ENCODE measurements around the gene C5orf46.

The C5orf46 gene

GRCh38 chr5:147857302-147858129 lies 48.8 kb downstream of the C5orf46 start:
- DNase-seq = peak; percentile 18

DNA sequence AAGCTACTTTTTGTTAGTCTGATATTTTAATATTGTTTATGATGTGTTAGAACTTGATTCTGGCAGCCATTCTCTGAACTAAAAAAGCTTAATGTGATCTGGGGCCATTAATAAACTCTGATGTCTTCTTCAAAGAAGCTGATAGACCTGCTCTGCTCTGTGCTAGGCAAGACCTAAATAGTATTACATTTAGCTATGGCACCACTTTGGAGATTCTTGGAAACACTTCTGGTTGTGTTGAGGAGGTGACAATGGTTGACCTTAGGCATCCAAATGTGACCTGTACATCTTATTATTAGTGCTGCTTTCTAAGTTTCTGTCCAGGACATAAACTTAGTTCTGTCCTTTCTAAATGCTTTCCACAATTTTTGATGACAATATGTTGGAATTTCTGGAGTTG lies 49.5 kb downstream of the C5orf46 start:
- DNase-seq = no peak

DNA sequence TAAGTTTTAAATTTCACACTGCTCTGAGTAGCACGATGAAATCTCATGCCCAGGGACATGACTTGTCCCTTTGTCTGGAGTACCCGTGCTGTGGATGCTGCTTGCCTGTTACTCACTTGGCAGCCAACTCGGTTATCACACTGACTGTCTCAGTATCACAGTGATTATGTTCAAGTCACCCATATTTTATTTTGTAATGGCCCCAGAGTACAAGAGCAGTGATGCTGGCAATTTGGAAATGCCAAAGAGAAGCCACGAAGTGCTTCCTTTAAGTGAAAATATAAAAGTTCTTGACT lies 50.6 kb downstream of the C5orf46 start:
- no peak for DNase-seq

GRCh38 chr5:147854894-147855773 lies 51.2 kb downstream of the C5orf46 start:
- DNase-seq = no peak

- no peak for DNase-seq
Observed at GRCh38 chr5:147854331-147854730, 52.0 kb downstream of the C5orf46 start.

DNA sequence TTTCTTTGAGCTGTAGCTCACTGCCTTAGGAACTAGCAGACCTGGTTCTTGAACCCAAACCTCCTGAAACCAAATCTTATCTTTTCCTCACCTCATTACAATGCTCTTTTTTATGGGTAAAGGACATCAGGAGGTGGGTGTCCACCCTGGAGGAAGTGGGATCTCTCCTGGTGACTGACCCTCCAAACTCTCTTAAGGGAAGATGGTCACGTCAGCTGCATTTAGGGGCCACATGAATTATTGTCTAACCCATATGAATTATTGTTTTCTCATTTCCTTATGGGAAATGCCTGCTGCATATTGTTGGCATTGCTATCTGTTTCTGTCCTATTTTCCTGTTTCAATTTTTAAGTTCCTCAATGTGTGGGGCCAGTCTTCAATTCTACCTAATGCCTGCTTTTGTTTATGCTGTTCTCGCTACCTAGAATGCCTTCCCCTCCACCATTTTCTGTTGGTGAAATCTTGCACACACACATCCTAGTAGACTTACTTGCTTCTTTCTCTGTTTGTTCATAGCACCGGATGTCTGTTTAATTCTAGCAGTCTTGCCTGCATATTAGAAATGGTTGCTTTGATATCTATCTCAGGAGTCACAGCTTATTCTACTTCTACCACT lies 52.9 kb downstream of the C5orf46 start:
- DNase-seq = no peak

DNA sequence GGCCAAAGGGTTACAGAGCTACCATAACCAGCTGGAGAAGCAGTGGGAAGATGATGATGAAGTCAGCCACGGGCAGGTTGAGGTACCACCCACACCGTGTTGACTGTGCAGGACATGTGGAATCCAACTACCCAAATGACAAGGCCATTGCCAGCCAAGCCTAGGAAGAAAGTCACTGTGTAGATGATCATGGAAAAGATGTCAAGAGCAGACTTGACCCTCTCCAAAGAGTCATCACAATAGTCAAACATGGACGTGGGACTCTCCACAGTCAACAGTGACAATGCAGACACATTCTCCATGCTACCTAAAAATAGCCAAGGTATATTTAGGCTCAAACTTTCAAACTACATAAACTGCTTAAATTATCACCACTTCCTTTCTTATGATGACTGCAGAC lies 54.0 kb downstream of the C5orf46 start:
- DNase-seq = no peak

DNA sequence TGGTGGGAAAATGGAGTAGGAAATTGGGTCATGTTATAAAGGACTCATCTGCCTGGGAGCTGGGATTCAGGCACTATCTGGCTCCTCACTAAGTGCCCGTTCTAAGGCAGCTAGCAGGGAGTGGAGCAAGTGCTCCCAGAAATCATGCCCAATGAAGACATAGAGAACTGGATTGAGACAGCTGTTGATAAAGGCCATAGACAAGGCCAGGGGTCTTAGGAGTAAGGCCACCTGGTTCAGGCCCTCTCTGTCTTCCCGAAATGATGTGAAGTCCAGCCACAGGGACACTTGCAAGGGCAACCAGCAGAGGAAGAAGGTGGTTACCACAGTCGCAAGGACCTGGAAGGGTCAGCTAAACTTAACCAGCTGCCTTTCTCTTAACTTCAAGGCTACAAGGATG lies 54.8 kb downstream of the C5orf46 start:
- no peak for DNase-seq

DNA sequence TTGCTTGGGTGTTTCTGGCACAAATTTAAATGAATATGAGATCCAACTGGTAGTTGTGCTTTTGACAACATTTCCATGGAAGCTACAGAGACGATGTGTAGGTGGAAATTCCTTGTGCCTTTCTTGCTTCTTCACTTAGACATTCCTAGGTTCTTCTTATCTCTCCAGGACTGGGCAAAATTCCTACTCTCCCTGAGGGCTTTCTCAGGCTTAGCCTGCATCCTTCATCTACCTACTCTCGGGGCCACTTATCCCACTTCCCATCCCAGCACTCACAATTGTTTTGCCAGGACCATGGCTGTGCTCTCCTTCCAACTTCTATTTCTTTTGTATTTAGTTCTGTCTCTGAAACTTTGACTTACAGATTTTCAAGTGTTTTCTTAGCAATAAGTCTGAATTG lies 57.1 kb downstream of the C5orf46 start:
- DNase-seq = no peak

DNA sequence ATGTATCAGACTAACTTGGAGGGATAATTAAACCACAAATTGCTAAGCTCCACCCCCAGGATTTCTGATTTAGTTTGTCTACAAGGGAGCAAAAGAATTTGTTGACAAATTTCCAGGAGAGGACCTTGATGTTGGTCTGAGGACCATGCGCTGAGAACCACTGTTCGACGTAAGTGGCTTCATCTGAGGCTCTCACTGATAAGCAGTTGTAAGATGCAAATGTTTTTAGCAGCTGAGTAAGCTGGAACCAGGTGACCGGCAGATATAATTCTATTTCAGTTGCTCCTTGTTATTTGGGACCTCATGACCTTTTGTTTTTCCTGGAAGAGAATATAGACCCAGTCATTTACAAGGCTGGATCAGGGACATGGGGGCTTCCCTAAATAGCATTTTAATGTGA lies 60.7 kb downstream of the C5orf46 start:
- DNase-seq = no peak

DNA sequence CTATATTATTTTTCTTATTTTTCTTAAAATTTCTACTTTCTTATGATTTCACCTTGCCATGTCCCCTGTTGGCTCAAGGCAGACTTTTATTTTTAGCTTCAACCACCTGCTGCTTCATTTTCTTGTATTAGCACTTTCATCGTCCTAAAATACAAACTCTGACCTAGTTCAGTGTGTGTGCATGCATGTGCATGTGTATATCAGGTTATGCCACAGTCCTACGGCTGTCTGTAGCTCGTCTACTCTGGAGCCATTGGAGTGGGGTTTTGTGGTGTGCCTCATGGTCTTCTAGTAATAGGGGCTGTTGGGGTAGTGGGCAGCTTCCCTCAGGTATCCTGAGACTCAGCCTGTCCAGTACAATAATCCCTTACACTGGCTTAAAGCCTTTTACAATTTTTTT lies 61.5 kb downstream of the C5orf46 start:
- no peak for DNase-seq

GRCh38 chr5:147842869-147843268 lies 63.5 kb downstream of the C5orf46 start:
- no peak for DNase-seq
